Measurements from ENCODE around the gene EMC1.

DNA sequence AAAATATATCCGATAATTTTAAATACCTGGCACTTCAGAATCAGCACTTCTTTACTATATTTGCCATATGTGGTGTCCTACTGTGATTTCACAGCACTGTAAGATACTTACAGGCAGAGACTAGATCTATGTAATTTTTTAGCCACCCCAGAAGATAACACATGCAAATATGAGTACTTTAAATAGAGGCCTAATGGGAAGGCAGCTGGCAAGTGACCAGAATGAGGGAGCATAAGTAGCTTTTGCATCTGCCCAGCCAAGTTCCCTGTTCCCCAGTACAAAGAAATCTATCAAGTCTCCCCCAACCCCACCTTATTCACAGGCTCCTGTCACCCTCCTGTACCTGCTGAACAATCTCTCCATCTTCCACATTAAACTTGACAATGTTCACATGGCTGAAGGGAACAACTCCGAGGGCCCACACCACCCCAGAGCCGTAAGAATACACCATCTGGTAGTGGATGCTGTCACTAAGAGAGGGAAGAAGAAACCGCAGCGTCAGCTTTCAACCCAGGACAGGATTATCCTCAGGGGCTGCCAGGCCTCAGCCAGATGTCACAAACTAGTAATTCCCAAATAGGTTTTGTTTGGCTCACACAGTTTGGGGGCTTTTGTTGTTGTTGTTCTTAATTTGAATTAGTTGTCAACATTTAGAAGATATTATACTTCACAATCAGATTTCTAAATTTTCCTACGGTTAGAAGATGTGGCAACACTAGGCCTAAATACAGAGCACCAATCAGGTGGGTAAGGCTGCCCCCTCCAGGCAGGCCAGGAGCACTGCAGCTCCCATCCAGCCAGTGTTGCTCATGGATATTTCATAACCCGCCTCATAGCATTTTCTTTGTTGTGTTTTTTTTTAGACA lies 10.4 kb downstream of the EMC1 start:
- TF ChIP-seq CTCF (IDR thresholded peaks at IDR 0.05) = peak; percentile 83 to 98 (median 96)
- TF ChIP-seq POLR2A (IDR thresholded peaks at IDR 0.05) = no peak
